GM21447 (cell line): ENCODE results near the gene FAM9C.
"Not testable (repeated sequence)": the region's sequence is repeated elsewhere in the genome, so short reads cannot be mapped to it uniquely, and the experiment has no call there.

Experiments
- ATAC-seq: cut with Tn5 transposase; IDR thresholded peaks from one replicate; pipeline ENCODE4 v1.9.1; 2021; ENCODE audit not compliant: unreplicated experiment

FAM9C gene

GRCh38 chrX:13076176-13076961 is 31.9 kb upstream of the FAM9C start:
- ATAC-seq: peak; percentile 37

- ATAC-seq: peak; percentile 77
Observed at GRCh38 chrX:13074297-13075262, 30.2 kb upstream of the FAM9C start.

DNA sequence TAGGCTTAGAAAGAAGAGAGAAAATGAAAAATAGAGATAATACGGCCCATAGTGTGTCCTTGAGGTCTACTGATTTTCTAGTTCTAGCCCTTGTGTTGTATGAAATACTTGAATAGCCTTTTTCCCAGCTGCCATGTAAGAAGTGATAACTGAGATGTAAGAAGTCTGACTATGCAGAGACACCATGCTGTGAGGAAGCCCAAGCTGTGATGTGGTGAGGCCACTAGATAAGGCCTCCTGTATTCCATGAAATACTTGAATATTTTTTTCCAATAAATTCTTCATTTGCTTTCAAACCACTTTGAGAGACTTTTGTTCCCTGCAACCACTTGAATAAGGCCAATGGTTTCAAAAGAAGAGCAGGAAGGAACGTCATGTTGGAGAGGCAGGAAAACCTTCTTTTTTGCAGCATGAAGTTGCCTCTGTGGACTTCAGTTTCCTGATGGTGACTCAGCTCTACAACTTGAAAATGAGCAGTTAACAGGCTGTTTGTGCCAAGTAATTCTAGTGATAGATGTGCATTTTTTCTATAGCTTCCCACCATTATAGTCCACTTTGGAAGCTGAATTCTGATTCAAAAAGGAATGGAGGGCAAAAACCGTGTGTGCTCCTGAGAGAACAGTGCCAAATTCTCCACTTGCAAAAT is 25.5 kb upstream of the FAM9C start:
- ATAC-seq: no peak

DNA sequence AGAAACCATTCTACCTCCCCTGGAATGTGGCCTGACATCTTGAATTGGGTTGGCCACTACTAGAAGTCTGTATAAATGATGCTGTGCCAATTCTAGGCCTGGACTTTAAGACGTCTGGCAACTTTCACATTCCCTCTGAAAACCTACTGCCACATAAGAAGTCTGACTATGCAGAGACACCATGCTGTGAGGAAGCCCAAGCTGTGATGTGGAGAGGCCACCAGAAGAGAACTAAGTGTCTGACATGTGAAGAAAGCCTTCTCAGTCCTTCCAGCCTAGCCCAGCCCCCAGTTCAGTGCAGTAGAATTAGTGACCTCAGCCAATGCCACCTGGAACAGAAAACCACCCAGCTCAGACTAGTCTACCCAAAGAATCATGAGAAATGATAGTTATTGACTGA is 24.2 kb upstream of the FAM9C start:
- ATAC-seq: no peak

GRCh38 chrX:13067773-13068172 is 23.4 kb upstream of the FAM9C start:
- no peak for ATAC-seq

DNA sequence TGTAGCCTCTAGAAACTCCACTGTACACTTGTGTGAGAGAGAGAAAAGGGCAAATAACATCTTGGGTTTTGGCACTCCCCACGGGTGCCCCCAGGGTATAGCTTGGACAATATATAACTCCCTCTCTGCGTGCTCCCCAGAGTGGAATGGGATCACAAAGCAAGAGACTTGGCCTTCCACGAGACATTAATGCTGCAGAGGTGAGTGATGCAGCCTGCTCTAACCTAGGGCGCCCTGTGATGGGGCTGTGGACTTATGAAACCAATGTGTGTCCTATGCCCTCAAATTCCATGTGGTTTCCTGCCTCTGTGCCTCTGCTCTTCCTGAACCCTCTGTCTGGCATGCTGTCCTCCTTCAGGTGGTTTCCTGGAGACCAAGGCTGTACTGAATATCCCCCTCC is 22.0 kb upstream of the FAM9C start:
- no peak for ATAC-seq

GRCh38 chrX:13064599-13065143 is 20.3 kb upstream of the FAM9C start:
- ATAC-seq: no peak

GRCh38 chrX:13063124-13063523 is 18.7 kb upstream of the FAM9C start:
- not testable (repeated sequence) for ATAC-seq

DNA sequence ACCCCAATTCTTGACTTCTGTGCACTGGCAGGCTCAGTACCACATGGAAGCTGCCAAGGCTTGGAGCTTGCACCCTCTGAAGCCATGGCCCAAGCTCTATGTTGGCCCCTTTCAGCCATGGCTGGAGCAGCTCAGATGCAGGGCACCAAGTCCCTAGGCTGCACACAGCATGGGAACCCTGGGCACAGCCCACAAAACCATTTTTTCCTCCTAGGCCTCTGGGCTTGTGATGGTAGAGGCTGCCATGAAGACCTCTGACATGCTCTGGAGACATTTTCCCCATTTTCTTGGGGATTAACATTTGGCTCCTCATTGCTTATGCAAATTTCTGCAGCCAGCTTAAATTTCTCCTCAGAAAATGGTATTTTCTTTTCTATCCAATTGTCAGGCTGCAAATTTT is 17.9 kb upstream of the FAM9C start:
- not testable (repeated sequence) for ATAC-seq

DNA sequence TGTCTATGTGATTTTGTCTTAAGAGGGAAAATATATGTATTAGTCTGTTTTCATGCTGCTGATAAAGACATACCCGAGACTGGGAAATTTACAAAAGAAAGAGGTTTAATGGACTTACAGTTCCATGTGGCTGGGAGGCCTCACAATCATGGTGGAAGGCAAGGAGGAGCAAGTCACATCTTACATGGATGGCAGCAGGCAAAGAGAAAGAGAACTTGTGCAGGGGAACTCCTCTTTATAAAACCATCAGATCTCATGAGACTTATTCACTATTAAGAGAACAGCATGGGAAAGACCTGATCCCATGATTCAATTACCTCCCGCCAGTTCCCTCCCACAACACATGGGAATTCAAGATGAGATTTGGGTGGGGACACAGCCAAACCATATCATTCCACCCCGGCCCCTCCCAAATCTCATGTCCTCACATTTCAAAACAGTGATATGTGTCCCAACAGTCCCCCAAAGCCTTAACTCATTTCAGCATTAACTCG is 16.8 kb upstream of the FAM9C start:
- ATAC-seq: not testable (repeated sequence)

GRCh38 chrX:13059637-13060499 is 15.4 kb upstream of the FAM9C start:
- no peak for ATAC-seq

GRCh38 chrX:13055486-13055885 is 11.1 kb upstream of the FAM9C start:
- peak; percentile 64 for ATAC-seq

DNA sequence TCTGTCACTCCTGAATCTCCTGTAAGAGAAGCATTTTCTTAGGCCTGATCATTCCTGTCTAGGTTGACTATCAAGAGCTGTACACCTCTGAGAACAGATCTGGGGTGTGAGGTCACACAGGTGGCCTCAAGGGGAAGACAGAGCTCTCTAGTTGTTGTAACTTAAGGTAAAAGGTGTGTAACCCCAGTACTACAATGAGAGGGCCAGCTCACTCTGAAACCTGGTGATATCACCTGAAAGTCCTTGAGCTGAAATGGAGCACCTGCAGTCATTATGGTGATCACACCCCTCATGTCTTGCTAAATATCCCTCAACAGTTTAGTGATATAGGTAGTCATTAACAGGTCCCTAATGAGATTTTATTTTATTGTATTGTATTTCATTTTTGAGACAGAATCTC is 8.8 kb upstream of the FAM9C start:
- no peak for ATAC-seq

DNA sequence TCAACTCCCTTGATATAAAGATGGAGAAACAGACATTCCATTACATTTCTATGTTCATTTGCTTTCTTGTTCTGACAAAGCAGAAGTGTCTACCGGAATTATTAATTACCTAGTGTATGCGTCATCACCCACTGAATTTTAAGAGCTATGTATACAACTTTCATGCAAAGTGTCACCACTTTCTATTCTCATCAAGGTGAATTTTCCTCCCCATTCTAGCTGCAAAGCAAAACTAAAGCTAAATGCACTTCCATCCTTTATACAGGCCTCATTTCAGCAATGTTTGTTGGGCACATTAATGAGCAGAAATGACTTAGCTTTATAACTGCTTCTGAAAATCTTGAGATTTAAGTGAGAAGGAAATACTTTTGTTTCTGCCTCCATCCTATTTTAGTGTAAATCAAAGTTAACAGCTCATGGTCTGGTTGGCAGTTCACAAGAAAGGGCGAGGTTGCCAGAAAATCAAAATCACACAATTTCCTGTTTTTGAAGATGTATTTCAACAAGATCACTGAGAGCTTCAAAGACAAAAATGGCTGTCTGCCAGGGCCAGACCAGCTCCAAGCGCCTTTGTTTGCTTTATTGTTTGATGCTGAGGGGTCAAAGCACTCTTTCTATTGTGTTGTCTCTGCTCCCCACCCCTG is 7.2 kb upstream of the FAM9C start:
- peak; percentile 70 for ATAC-seq

DNA sequence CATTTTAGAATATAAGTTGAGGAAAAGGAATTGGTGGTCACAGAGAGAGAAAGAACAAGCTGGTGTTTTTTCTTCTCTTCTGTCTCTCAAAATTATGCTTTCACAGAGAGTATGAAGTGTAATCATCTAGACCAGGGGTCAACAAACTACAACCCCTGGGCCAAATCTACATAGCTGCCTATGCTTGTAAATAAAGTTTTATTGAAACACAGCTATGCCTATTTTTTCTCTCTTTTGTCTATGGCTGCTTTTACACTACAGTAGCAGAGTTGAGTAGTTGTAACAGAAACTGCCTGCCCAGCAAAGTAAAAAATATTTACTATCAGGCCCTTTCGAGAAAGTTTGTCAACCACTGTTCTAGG is 6.7 kb upstream of the FAM9C start:
- no peak for ATAC-seq

- no peak for ATAC-seq
Observed at GRCh38 chrX:13050151-13050550, 5.7 kb upstream of the FAM9C start.

DNA sequence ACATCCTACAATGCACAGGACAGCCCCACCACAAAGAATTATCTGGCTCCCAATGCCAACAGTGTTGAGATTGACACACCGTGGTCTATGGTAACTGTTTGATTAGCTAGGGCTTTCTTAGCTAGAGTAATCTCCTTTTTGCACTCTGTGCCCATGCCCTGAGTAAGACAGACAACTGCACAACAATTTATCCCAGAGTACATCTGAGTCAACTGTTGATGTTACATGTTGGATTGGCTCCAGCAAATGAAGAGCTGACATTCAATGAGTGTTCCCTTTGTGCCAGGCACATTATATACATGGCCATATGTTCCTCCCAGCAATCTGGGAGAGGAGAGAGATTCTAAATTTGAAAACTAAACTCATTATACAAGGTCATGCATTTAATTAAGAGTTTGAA is 3.9 kb upstream of the FAM9C start:
- no peak for ATAC-seq

GRCh38 chrX:13047759-13048158 is 3.3 kb upstream of the FAM9C start:
- no peak for ATAC-seq

- ATAC-seq: no peak
Observed at GRCh38 chrX:13046141-13046855, 1.9 kb upstream of the FAM9C start.
